ENCODE results near the gene DUSP7.

DNA sequence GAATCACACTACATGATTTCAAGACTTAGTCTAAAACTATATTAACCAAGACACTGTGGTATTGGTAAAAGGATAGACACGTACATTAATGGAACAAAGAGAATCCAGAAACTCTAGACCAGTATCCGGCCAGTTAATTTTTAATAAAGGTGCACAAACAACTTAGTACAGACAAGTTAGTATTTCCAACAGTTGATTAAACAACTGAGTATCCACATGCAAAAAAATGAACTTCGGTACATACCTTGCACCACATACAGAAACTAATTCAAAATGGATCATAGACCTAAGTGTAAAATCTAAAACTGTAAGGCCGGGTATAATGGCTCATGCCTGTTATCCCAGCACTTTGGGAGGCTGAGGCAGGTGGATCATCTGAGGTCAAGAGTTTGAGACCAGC is 46.6 kb upstream of the DUSP7 start:
- TF ChIP-seq, protein P1, sequence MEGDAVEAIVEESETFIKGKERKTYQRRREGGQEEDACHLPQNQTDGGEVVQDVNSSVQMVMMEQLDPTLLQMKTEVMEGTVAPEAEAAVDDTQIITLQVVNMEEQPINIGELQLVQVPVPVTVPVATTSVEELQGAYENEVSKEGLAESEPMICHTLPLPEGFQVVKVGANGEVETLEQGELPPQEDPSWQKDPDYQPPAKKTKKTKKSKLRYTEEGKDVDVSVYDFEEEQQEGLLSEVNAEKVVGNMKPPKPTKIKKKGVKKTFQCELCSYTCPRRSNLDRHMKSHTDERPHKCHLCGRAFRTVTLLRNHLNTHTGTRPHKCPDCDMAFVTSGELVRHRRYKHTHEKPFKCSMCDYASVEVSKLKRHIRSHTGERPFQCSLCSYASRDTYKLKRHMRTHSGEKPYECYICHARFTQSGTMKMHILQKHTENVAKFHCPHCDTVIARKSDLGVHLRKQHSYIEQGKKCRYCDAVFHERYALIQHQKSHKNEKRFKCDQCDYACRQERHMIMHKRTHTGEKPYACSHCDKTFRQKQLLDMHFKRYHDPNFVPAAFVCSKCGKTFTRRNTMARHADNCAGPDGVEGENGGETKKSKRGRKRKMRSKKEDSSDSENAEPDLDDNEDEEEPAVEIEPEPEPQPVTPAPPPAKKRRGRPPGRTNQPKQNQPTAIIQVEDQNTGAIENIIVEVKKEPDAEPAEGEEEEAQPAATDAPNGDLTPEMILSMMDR (IDR thresholded peaks at IDR 0.05): no peak
- no peak for TF ChIP-seq EP300 (IDR thresholded peaks at IDR 0.05; ENCODE audit: low read depth)
- no peak for TF ChIP-seq POLR2AphosphoS5 (IDR thresholded peaks at IDR 0.05)
- TF ChIP-seq POLR2A (IDR thresholded peaks at IDR 0.05): no peak

Data from transverse colon (tissue), 4 donors.